Mesenchymal stem cell (in vitro differentiated cells and primary cell): ENCODE measurements around the gene STXBP4.

Source experiments
- DNase-seq: peaks from one replicate; pipeline ENCODE4 v3.0.0-alpha.2; 2013
- H2AFZ ChIP-seq: one replicate; pipeline ENCODE4 v1.6.1; 2013; ENCODE audit warnings: low read depth, mild to moderate bottlenecking, control low read depth, inconsistent platforms, low read length, moderate library complexity
- H2AK5ac ChIP-seq: 2 replicates; pipeline ENCODE4 v1.6.1; 2013; ENCODE audit warnings: low read length, moderate library complexity, mild to moderate bottlenecking, inconsistent platforms; ENCODE audit not compliant: severe bottlenecking
- H2BK120ac ChIP-seq: one replicate; pipeline ENCODE4 v1.6.1; 2013; ENCODE audit warnings: low read depth, mild to moderate bottlenecking, inconsistent platforms, low read length, moderate library complexity
- H2BK12ac ChIP-seq, 2 experiments: one replicate each; pipeline ENCODE4 v1.6.1; 2013; ENCODE audit warnings: inconsistent platforms in 2 of 2, low read length in 2 of 2, mild to moderate bottlenecking in 2 of 2, moderate library complexity in 2 of 2, control low read depth in 1 of 2
- H2BK15ac ChIP-seq: one replicate; pipeline ENCODE4 v1.6.1; 2013; ENCODE audit warnings: mild to moderate bottlenecking, low read depth, inconsistent platforms; ENCODE audit not compliant: poor library complexity, severe bottlenecking
- H2BK5ac ChIP-seq: 2 replicates; pipeline ENCODE4 v1.6.1; 2013; ENCODE audit warnings: low read depth, mild to moderate bottlenecking, low read length, control low read depth, inconsistent platforms; ENCODE audit not compliant: poor library complexity, severe bottlenecking
- H3K14ac ChIP-seq, 2 experiments: one replicate each; pipeline ENCODE4 v1.6.1; 2013; ENCODE audit warnings: inconsistent platforms in 2 of 2, low read length in 2 of 2, control low read depth in 1 of 2, mild to moderate bottlenecking in 1 of 2, moderate library complexity in 1 of 2
- H3K18ac ChIP-seq, 2 experiments: one replicate each; pipeline ENCODE4 v1.6.1; 2013; ENCODE audit warnings: inconsistent platforms in 2 of 2, low read length in 2 of 2, control low read depth in 1 of 2, low read depth in 1 of 2, mild to moderate bottlenecking in 1 of 2
- H3K23ac ChIP-seq, 2 experiments: one replicate each; pipeline ENCODE4 v1.6.1; 2013; ENCODE audit warnings: inconsistent platforms in 2 of 2, low read length in 2 of 2, mild to moderate bottlenecking in 2 of 2, moderate library complexity in 2 of 2, control low read depth in 1 of 2
- H3K27ac ChIP-seq: 2 replicates; pipeline ENCODE4 v1.5.1; 2013; ENCODE audit warnings: mild to moderate bottlenecking, moderate library complexity, low read length, control low read depth, inconsistent platforms; ENCODE audit not compliant: poor library complexity, severe bottlenecking
- H3K27me3 ChIP-seq, 2 experiments: 2 replicates each; pipeline versions ENCODE4 v1.6.1 to v1.7.0; 2013; ENCODE audit warnings: low read length in 2 of 2, mild to moderate bottlenecking in 2 of 2, moderate library complexity in 2 of 2, control low read depth in 1 of 2, inconsistent platforms in 1 of 2; ENCODE audit not compliant: control insufficient read depth in 1 of 2, insufficient read depth in 1 of 2
- H3K36me3 ChIP-seq, 2 experiments: 2 replicates each; pipeline versions ENCODE4 v1.6.1 to v1.7.0; 2013; ENCODE audit warnings: low read length in 2 of 2, control low read depth in 1 of 2, inconsistent platforms in 1 of 2, low read depth in 1 of 2, mild to moderate bottlenecking in 1 of 2; ENCODE audit not compliant: insufficient read depth in 2 of 2, control insufficient read depth in 1 of 2
- H3K4ac ChIP-seq, 2 experiments: one replicate each; pipeline ENCODE4 v1.6.1; 2013; ENCODE audit warnings: inconsistent platforms in 2 of 2, low read length in 2 of 2, mild to moderate bottlenecking in 2 of 2, moderate library complexity in 2 of 2, control low read depth in 1 of 2, low read depth in 1 of 2
- H3K4me1 ChIP-seq: 2 replicates; pipeline ENCODE4 v1.6.1; 2013; ENCODE audit warnings: low read depth, low read length, control low read depth; ENCODE audit not compliant: control insufficient read depth, insufficient read depth
- H3K4me2 ChIP-seq: 2 replicates; pipeline ENCODE4 v1.6.1; 2013; ENCODE audit warnings: low read length, mild to moderate bottlenecking, inconsistent platforms; ENCODE audit not compliant: poor library complexity, severe bottlenecking
- H3K4me3 ChIP-seq, 2 experiments: 2 replicates each; pipeline versions ENCODE4 v1.5.1 to v1.7.0; 2013; ENCODE audit warnings: low read length in 2 of 2, mild to moderate bottlenecking in 2 of 2, control low read depth in 1 of 2, low read depth in 1 of 2; ENCODE audit not compliant: insufficient read depth in 1 of 2
- H3K79me1 ChIP-seq: replicated peaks from 2 replicates; pipeline ENCODE4 v1.6.1; 2013; ENCODE audit warnings: mild to moderate bottlenecking, control low read depth, low read length, inconsistent platforms; ENCODE audit not compliant: poor library complexity, severe bottlenecking
- H3K9ac ChIP-seq: 2 replicates; pipeline ENCODE4 v1.7.0; 2013; ENCODE audit warnings: mild to moderate bottlenecking, low read length, moderate library complexity
- H3K9me3 ChIP-seq: 2 replicates; pipeline ENCODE4 v1.7.0; 2013; ENCODE audit warnings: mild to moderate bottlenecking, low read length; ENCODE audit not compliant: control insufficient read depth
- H4K8ac ChIP-seq: one replicate; pipeline ENCODE4 v1.6.1; 2013; ENCODE audit warnings: inconsistent platforms, mild to moderate bottlenecking, low read length, moderate library complexity
- H4K91ac ChIP-seq: one replicate; pipeline ENCODE4 v1.6.1; 2013; ENCODE audit warnings: mild to moderate bottlenecking, low read length, inconsistent platforms
- WGBS: methylation state at CpG from one replicate; pipeline ENCODE4 v1.1.7; 2013; ENCODE audit warnings: mixed read lengths; 5-methylcytosine and 5-hydroxymethylcytosine counted together

STXBP4 gene

DNA sequence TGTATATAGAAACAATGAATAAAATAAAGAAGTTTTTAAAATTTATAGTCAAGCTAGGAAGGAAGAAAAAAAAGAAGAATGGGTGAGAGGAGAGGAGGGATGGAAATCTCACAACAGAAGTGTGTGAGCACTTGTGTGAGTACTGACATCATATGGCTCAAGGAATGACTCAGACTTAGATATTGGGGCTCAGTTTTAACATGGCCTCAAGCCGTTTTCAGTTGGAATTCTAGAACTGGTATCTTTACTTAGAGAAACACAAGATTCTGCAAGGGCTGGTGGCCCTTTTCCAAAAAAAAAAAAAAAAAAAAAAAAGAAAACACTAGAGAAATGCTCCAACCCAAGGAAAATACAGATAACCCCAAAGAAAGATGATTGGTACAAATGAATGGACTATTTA lies 55.1 kb downstream of the STXBP4 start:
- H4K91ac ChIP-seq: no peak overlapping the region
- no peak overlapping the region for H3K4me2 ChIP-seq
- H3K4ac ChIP-seq: no peak overlapping the region
- H2AK5ac ChIP-seq: no peak overlapping the region
- no peak overlapping the region for H3K27ac ChIP-seq
- WGBS: 0% methylated on average over 1 of the region's 1 CpG
- DNase-seq: no peak
- no peak overlapping the region for H3K14ac ChIP-seq
- H3K79me1 ChIP-seq: no peaks in the 10 kb centered on the region
- no peak overlapping the region for H3K23ac ChIP-seq
- H2BK15ac ChIP-seq: no peak overlapping the region
- H2BK5ac ChIP-seq: no peak overlapping the region
- no peak overlapping the region for H4K8ac ChIP-seq
- H3K4me1 ChIP-seq: no peaks in the 10 kb centered on the region
- no peak overlapping the region for H2AFZ ChIP-seq
- H2BK12ac ChIP-seq: no peak overlapping the region
- no peak overlapping the region for H3K9ac ChIP-seq
- no peaks in the 10 kb centered on the region for H3K9me3 ChIP-seq
- no peaks in the 10 kb centered on the region for H3K36me3 ChIP-seq
- no peak overlapping the region for H2BK120ac ChIP-seq
- no peak overlapping the region for H3K18ac ChIP-seq
- no peak overlapping the region for H3K4me3 ChIP-seq
- no peaks in the 10 kb centered on the region for H3K27me3 ChIP-seq

DNA sequence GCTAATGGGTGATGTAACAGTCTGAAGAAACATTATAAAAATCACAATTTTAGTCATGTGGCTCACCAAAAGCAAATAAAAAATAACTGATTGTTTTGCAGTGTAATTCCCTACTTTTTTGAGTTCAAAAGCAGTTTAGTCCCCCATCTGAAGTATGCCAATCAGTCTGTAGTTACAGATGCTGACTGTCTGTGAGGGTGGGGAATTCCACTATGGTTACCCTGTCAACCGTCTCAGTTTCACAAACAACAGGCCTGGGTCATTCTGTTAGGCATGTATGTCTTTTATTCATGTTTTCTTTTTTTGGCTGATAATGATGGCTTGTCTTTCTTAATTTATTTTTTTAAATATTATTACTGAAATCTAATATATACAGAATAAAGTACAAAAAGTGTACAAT lies 69.3 kb downstream of the STXBP4 start:
- Histone ChIP-seq H3K4me3 (no peak overlapping the region), H3K27ac (no peak overlapping the region), H3K4me2 (no peak overlapping the region), H2BK12ac (no peak overlapping the region), H3K18ac (no peak overlapping the region), H3K4me1 (no peaks in the 10 kb centered on the region), H3K27me3 (no peaks in the 10 kb centered on the region), H4K8ac (no peak overlapping the region), H2BK120ac (no peak overlapping the region), H3K36me3 (peaks cover 0 to under 1% of the 10 kb centered on the region in 2 experiments), H2BK5ac (no peak overlapping the region), H3K4ac (no peak overlapping the region), H3K79me1 (no peaks in the 10 kb centered on the region), H2AK5ac (no peak overlapping the region), H3K9ac (no peak overlapping the region), H2AFZ (no peak overlapping the region), H3K23ac (no peak overlapping the region), H4K91ac (no peak overlapping the region), H3K9me3 (no peaks in the 10 kb centered on the region), H3K14ac (no peak overlapping the region), H2BK15ac (no peak overlapping the region)
- DNase-seq: no peak
- no CpG with 5 or more reads among the region's 1 CpG for WGBS

DNA sequence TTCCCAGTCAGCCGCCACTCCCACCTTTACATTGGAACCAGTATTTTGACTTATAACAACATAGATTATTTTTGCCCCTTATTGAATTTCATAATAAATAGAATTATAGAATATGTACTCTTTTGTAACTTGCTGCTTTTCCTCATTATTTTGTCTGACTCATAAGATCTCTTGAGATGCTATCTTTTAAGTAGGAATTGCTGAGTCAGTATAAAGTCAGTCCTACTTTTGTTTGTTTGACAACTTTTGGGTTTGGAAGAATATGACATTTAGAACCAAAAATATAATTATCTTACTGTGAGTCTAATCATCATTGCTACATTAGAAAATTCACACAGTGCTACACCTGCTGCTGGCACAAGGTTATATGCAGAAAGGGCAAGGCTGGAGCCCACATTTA lies 69.7 kb downstream of the STXBP4 start:
- Histone ChIP-seq H2BK120ac (no peak overlapping the region), H3K14ac (no peak overlapping the region), H3K4me2 (no peak overlapping the region), H3K27me3 (no peaks in the 10 kb centered on the region), H3K4ac (no peak overlapping the region), H3K18ac (no peak overlapping the region), H3K27ac (no peak overlapping the region), H2AK5ac (no peak overlapping the region), H3K9ac (no peak overlapping the region), H2BK12ac (no peak overlapping the region), H2AFZ (no peak overlapping the region), H3K4me3 (no peak overlapping the region), H3K36me3 (no peaks in the 10 kb centered on the region), H3K79me1 (no peaks in the 10 kb centered on the region), H3K9me3 (no peaks in the 10 kb centered on the region), H3K23ac (no peak overlapping the region), H2BK5ac (no peak overlapping the region), H3K4me1 (no peaks in the 10 kb centered on the region), H4K8ac (no peak overlapping the region), H2BK15ac (no peak overlapping the region), H4K91ac (no peak overlapping the region)
- no CpG with 5 or more reads among the region's 1 CpG for WGBS
- DNase-seq: no peak

DNA sequence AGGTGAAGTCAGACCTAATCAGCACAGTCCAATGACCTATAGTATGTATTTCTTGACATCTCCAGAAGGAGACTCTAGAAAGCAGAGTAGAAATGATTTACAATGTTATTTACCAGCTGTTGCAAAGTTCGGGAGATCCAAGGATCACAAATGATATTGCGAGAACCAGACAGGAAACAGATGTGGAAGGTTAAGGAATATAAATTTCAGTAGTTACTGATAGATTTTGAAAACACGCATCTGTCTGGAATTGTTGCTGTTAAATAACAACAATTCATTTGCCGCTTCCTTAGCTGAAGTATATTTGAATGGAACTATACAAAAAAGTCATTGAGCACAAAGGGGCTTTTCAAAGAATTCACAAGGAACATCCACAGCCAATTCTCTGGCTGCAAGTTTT lies 72.0 kb downstream of the STXBP4 start:
- Histone ChIP-seq H2BK120ac (no peak overlapping the region), H3K4me3 (no peak overlapping the region), H4K8ac (no peak overlapping the region), H2BK15ac (no peak overlapping the region), H3K4me2 (no peak overlapping the region), H3K4me1 (no peaks in the 10 kb centered on the region), H3K36me3 (peaks cover 0 to 4% of the 10 kb centered on the region in 2 experiments), H3K9ac (no peak overlapping the region), H2AFZ (no peak overlapping the region), H3K9me3 (no peaks in the 10 kb centered on the region), H3K14ac (no peak overlapping the region), H3K79me1 (no peaks in the 10 kb centered on the region), H3K23ac (no peak overlapping the region), H3K4ac (no peak overlapping the region), H4K91ac (no peak overlapping the region), H3K18ac (no peak overlapping the region), H2AK5ac (no peak overlapping the region), H2BK12ac (no peak overlapping the region), H2BK5ac (no peak overlapping the region), H3K27ac (no peak overlapping the region), H3K27me3 (no peaks in the 10 kb centered on the region)
- DNase-seq: no peak
- 67% methylated on average over 4 of the region's 4 CpGs for WGBS
